22Rv1 (cell line): ENCODE results near the gene SLC9A9.

Experiments used
- ZFX ChIP-seq: fragments of 450-650 bp; IDR thresholded peaks from 2 replicates; pipeline ENCODE4 v1.6.1; 2017; ENCODE audit warnings: antibody characterized with exemption, borderline replicate concordance
- TF ChIP-seq, protein P1 (sequence below): fragments of 450-650 bp; IDR thresholded peaks from 2 replicates; pipeline ENCODE4 v1.5.1; 2017; ENCODE audit warnings: mild to moderate bottlenecking

DNA sequence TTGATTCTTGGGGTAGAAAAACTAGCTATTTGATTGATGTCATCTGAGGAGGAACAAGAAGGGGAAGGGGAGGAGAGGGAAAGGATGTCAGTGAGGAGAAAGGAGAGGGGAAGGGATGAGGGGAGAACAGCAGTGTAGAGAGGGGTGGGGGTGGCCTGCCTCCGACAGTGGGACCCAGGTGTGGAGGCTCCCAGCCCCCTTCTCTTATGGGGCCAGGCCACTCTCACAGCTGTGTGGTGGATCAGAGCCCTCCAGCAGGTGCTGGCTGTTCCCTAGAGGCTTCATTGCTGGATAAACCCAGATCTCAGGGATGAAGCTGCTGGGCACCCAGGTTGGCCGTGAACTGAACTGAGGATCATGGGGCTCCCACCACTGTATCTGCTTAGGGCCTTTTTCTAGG, 464.2 kb downstream of the SLC9A9 start:
- TF ChIP-seq, protein P1, sequence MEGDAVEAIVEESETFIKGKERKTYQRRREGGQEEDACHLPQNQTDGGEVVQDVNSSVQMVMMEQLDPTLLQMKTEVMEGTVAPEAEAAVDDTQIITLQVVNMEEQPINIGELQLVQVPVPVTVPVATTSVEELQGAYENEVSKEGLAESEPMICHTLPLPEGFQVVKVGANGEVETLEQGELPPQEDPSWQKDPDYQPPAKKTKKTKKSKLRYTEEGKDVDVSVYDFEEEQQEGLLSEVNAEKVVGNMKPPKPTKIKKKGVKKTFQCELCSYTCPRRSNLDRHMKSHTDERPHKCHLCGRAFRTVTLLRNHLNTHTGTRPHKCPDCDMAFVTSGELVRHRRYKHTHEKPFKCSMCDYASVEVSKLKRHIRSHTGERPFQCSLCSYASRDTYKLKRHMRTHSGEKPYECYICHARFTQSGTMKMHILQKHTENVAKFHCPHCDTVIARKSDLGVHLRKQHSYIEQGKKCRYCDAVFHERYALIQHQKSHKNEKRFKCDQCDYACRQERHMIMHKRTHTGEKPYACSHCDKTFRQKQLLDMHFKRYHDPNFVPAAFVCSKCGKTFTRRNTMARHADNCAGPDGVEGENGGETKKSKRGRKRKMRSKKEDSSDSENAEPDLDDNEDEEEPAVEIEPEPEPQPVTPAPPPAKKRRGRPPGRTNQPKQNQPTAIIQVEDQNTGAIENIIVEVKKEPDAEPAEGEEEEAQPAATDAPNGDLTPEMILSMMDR = no peak
- no peak for TF ChIP-seq ZFX
